GM21528 (cell line): Measurements from ENCODE around the gene C14orf93.

Experiments
- ATAC-seq: cut with Tn5 transposase; IDR thresholded peaks from one replicate; pipeline ENCODE4 v1.9.1; 2021; ENCODE audit warnings: mild to moderate bottlenecking, moderate library complexity; ENCODE audit not compliant: unreplicated experiment, low FRiP score

C14orf93 gene

GRCh38 chr14:22997676-22998323 is 12.1 kb downstream of the C14orf93 start:
- no peak for ATAC-seq

- no peak for ATAC-seq
Measured at GRCh38 chr14:22996768-22997654, 12.9 kb downstream of the C14orf93 start.

DNA sequence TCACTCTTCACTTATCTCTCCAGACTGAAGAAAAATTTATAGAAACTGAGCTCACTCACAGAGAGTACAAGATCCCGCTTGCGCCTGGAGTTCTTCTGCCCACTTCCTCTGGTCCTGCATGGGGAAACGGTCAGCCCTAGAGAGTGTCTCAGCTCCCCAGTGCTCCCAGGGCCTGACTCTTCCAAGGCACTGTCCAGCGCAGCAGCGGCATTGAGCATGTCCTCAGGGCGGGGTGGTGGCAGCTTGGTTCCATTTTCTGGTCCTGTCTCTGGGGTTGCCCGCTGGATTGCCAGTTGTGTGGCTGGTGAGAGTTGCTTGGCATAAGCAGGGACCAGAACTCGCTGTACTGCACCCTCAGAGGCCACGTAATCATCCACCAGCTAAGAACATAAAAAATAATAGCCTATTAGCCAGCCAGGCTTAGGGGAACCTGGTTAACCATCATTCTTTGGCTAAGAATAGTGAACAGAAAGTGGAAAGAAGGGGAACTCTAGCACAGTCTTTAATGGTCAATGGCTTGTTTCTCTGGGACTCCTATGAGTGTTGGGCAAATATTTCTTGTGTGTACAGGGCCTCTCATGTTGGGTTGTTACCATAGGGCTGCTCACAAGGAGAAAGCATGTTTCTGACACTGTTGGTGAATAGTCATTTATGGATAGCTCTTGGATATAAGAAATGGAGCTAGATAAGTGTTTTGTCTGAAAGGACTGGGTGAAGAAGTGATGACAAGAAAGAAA is 13.9 kb downstream of the C14orf93 start:
- no peak for ATAC-seq

- no peak for ATAC-seq
Measured at GRCh38 chr14:22994762-22995275, 15.1 kb downstream of the C14orf93 start.

DNA sequence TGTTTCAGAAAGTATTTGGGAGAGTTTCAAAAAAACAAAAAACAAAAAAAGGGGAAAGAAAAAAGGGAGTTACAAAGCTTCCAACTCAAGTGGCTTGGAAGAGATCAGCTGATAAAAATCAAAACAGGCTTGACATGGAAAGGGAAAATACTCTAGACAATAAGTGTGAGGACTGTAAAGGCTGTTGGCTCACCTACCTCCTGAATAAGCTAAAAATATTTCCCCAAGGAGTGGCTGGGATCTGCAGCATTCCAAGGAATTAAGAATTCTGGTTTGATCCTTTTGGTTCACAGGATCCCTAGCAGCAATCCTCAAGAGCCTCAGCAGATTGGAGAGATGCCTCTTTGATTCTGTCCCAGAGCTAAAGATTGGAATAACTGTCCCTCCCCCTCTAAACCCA is 16.4 kb downstream of the C14orf93 start:
- no peak for ATAC-seq

DNA sequence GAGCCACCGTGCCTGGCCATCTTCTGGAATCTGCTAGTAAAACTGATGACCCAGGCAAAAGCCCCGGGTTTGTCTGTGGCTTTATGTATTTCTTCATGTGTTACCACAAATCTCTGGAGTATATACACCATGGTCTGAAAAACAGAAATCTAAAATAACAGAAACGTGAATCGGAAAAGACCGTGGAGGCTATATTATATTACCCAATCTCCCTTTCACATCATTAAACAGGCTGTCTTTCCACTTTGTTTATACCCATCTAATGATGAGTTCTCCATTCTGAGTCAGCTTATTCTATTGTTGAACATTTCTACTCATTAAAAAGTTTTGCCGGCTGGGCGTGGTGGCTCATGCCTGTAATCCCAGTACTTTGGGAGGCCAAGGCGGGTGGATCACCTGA is 18.1 kb downstream of the C14orf93 start:
- ATAC-seq, result no peak

GRCh38 chr14:22987291-22987690 is 22.7 kb downstream of the C14orf93 start:
- ATAC-seq, result no peak

GRCh38 chr14:22986508-22987054 is 23.4 kb downstream of the C14orf93 start:
- no peak for ATAC-seq

GRCh38 chr14:22985894-22986507 is 23.9 kb downstream of the C14orf93 start:
- no peak for ATAC-seq

DNA sequence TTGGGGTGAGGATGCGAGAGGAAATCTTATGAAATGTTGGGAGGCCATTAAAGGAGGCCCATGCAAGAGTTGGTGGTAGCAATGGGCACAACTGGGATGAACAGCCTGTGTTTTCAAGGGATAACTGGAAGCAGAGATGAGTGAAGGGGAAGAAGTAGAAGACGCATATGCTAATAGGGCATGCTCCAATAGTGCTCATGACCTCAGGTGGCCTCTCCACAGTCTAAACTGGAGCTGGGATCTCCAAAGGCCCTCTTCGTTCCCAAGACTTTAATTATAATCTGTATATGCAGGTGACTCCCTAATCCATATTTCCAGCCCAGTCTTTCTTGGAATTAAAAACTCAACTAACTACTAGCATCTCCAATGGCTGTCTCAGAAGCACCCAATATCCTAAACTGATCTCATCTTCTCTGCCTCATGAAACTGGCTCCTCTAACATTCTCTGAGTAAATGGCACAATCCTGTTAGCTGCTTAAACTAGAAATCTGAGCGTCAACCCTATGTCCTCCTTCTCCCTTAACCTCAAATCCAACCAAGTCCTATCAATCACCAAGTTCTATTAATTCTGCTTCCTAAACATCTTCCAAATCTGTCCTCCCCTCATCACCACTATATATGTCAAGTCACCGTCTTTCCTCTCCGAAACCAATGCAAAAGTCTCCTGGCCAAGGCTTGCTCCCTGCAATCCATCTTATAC is 24.8 kb downstream of the C14orf93 start:
- no peak for ATAC-seq

DNA sequence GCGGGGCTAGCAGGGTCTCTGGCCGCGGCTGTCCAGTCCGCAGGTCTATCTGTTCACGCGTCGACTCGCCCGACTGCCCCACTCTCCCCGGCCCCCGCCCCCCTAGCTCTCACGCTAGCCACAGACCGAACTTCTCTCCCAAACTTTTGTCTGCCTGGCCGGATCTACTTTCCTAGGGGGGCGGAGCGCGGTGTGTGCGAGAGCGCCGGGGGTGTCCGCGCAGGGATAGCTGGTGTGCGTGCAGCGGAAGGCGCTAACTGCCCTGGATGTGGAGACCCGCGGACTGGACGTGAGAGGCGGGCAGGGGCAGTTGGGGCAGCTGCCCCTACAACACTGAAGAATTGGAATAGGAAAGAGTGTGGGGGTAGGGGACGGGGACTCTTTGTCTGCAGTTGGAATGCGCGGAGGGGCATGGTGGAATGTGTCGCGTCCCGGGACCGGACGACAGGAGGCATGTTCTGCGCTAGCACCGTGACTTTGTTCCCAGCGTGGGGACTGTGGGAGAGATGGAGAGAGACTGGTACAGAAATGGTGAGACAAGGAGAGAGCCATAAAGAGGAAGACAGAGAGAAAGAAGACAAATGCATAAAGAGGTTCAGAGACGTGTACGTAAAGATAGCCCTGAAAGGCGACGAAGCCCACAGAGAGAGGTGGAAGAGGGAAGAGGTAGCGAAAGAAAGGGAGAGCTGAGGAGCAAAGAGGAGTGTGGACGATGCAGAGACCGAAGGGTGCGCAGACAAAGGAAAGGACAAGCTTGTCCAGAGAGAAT is 27.3 kb downstream of the C14orf93 start, which contains the start of gene AJUBA:
Gene AJUBA, minus strand, starts transcription at position 75 of the 769 bp plus-strand sequence. CDS start 285 bp downstream, outside the sequence.
- ATAC-seq, result no peak

- no peak for ATAC-seq
Measured at GRCh38 chr14:22981876-22982476, 28.0 kb downstream of the C14orf93 start.

DNA sequence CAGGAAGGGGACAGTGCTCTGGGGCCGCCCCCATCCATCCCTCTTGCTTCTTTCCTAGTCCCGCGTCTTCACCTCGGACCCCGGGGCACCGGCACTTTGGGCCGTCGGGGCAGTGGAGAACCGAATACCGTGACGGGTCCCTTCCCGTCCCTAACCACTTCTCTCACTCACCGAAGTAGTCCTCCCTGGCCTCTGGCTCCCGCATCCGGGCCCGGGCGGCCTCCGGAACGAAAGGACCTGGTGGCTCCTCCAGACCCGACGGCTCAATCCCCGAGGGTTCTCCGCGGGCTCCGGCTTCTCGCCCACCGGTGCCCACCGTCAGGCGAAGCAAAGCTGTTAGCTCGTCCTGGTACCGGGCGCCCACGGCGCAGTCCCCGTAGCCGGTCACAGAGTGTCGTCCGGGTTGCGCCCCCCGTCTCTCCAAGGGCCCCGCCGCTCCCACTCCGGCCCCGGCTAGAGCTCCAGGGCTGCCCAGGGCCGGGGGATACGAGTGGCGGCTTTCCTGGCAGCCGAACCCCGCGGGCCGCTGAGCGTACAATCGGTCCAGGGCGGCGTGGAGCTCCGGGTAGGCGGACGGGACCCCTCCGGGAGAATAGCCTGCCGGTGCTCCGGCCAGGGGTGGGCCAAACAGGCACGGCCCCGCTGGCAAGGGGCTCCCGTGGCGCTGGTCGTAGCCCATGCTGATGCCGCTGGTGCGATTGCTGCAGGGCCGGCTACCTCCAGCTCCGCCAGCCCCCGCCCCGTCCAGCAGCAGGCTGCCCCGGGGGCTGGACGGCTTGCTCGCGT is 28.7 kb downstream of the C14orf93 start:
- ATAC-seq, result no peak

DNA sequence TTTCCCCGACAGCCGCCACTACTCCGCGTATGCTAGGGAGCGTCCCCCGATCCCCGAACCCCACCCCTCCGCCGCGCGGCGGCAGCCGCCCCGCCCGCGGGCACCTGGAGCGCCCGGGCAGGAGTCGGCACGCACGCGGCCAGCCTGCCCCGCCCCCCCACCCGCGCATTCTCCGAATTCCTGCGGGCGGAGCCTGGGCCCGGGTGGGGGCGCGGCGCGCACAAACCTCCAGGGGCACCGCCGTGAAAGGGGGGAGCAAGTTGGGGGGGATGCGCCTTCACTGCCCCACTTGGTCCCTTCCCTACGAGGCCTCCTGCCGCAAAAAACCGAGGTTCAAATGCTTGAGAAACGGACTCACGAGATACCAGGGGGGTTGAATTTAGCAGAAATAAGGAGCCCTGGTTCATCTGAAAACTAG is 29.3 kb downstream of the C14orf93 start:
- no peak for ATAC-seq

GRCh38 chr14:22979748-22980392 is 30.1 kb downstream of the C14orf93 start:
- ATAC-seq, result no peak

GRCh38 chr14:22978981-22979671 is 30.8 kb downstream of the C14orf93 start:
- no peak for ATAC-seq

GRCh38 chr14:22978487-22978837 is 31.5 kb downstream of the C14orf93 start:
- ATAC-seq, result no peak
